GM23338 (cell line): ENCODE data around the gene CAPNS1.

ENCODE experiments used
- CTCF ChIP-seq, 2 experiments: fragments of 200-600 bp in 1 of 2; sonication (generic) in 1 of 2; conservative IDR thresholded peaks; 2 replicates each; pipeline versions ENCODE4 v1.5.1 to v1.6.1; 2016 to 2017; ENCODE audit warnings: antibody characterized with exemption in 2 of 2, low read depth in 2 of 2, mild to moderate bottlenecking in 2 of 2, moderate library complexity in 1 of 2
- POLR2AphosphoS5 ChIP-seq: IDR thresholded peaks from 2 replicates; pipeline ENCODE4 v1.6.1; 2016; ENCODE audit warnings: antibody characterized with exemption, low read depth
- REST ChIP-seq: IDR thresholded peaks from one replicate; pipeline ENCODE4 v1.6.1; 2018; ENCODE audit warnings: antibody characterized with exemption; ENCODE audit not compliant: unreplicated experiment

GRCh38 chr19:36125557-36125956, 14.3 kb upstream of the CAPNS1 start:
- TF ChIP-seq CTCF (conservative IDR thresholded peaks at IDR 0.05; ENCODE audit: low read depth in 2 of 2): no peak
- TF ChIP-seq POLR2AphosphoS5: no peak
- no peak for TF ChIP-seq REST
